Gastroesophageal sphincter (tissue), 3 donors: ENCODE results near the gene FNDC10.

Experiments
- POLR2A ChIP-seq, 2 donors: fragments of 450-650 bp; IDR thresholded peaks; one replicate each; pipeline ENCODE4 v1.6.1; 2017; ENCODE audit warnings: antibody characterized with exemption in 2 of 2, mild to moderate bottlenecking in 2 of 2, moderate library complexity in 1 of 2
- TF ChIP-seq, protein P1 (sequence below), 4 experiments: fragments of 200-600 bp in 2 of 4; fragments of 450-650 bp in 2 of 4; sonication (generic) in 1 of 4; IDR thresholded peaks; one replicate each; pipeline ENCODE4 v1.5.1; 2017 to 2019; ENCODE audit warnings: antibody characterized with exemption in 4 of 4, mild to moderate bottlenecking in 2 of 4, moderate library complexity in 2 of 4

DNA sequence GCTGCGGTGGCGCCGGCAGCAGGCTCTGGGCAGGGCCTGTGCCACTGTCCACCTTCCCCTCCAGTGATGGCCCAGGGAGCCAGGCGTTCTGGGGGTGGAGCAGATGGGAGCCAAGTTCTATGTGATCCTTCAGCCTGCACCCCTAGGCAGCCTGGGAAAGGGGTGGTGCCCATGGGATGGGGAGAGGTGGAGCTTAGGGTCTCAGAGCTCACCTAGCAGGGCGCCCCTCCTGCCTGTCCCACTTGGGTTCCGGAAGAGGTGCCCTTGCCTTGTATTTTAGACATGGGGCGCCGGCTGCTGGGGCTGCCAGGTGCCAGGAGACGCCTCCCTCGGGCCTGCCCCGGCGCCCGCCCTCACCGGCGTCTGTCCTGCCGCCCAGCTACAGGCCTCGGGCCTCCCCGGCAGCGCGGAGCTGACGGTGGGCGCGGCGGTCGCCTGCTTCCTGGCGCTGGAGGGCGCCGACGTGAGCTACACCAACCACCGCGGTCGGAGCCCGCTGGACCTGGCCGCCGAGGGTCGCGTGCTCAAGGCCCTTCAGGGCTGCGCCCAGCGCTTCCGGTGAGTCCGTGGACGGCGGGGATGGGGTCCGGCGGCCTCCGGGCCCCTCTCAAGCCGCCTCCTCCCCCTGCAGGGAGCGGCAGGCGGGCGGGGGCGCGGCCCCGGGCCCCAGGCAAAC, 29.0 kb upstream of the FNDC10 start:
- TF ChIP-seq, protein P1, sequence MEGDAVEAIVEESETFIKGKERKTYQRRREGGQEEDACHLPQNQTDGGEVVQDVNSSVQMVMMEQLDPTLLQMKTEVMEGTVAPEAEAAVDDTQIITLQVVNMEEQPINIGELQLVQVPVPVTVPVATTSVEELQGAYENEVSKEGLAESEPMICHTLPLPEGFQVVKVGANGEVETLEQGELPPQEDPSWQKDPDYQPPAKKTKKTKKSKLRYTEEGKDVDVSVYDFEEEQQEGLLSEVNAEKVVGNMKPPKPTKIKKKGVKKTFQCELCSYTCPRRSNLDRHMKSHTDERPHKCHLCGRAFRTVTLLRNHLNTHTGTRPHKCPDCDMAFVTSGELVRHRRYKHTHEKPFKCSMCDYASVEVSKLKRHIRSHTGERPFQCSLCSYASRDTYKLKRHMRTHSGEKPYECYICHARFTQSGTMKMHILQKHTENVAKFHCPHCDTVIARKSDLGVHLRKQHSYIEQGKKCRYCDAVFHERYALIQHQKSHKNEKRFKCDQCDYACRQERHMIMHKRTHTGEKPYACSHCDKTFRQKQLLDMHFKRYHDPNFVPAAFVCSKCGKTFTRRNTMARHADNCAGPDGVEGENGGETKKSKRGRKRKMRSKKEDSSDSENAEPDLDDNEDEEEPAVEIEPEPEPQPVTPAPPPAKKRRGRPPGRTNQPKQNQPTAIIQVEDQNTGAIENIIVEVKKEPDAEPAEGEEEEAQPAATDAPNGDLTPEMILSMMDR (IDR thresholded peaks at IDR 0.05): no peak
- no peak for TF ChIP-seq POLR2A (IDR thresholded peaks at IDR 0.05)
